Astrocyte of the hippocampus (primary cell): ENCODE measurements around the gene URM1.

Source experiments
- DNase-seq: peaks from one replicate; pipeline ENCODE4 v3.0.0; 2011; ENCODE audit warnings: low read depth, low spot score

URM1 gene

DNA sequence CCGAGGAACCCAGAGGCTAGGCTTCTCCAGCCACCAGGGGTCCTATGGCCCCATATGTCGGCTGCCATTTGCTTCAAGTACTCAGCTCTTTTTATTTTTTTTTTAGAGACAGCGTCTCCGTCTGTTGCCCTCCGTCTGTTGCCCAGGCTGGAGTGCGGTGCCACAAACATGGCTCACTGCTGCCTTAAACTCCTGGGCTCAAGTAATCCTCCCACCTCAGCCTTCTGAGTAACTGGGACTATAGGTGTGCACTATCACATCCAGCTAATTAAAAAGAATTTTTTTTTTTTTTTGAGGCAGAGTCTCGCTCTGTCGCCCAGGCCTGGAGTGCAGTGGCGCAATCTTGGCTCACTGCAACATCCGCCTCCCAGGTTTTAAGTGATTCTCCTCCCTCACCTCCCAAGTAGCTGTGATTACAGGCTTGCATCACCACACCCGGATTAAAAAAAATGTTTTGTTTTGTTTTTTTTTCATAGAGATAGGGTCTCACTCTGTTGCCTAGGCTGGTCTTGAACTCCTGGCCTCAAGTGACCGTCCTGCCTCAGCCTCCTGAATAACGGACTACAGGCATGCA is 58.4 kb downstream of the URM1 start:
- DNase-seq = no peak

DNA sequence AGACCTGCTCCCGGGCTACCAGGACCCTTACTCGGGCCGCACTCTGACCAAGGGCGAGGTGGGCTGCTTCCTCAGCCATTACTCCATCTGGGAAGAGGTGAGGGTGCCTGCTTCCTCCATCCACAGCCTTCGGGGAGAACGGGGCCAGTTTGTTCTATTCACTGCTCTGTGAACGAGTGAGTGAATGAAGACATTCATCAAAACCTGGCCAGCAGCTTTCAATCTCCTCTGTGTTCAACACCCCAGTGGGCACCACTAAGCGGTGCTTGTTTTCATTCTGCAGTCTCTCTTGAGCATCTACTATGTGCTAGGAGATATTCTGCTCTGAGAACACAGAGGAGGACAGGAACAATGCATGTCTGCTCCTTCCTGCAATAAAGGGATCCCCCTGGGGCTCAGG is 60.0 kb downstream of the URM1 start:
- no peak for DNase-seq

- no peak for DNase-seq
These were observed 63.2 kb downstream of the URM1 start for GRCh38 chr9:128434340-128434739.

DNA sequence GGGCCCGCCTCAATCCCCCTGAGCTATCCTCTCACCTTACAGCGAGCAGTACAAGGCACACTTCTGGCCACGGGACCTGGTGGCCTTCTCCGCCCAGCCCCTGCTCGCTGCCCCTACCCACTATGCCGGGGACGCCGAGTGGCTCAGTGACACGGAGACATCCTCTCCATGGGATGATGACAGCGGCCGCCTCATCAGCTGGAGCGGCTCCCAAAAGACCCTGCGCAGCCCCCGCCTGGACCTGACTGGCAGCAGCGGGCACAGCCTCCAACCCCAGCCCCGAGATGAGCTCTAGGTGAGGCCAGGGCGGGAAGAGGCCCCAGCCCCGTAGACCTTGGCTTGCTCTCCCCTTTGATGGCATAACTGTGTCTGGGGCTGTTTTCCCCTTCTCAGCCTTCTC is 64.4 kb downstream of the URM1 start:
- no peak for DNase-seq

- peak; percentile 87 for DNase-seq
These were observed 67.4 kb downstream of the URM1 start for GRCh38 chr9:128438343-128439109.

DNA sequence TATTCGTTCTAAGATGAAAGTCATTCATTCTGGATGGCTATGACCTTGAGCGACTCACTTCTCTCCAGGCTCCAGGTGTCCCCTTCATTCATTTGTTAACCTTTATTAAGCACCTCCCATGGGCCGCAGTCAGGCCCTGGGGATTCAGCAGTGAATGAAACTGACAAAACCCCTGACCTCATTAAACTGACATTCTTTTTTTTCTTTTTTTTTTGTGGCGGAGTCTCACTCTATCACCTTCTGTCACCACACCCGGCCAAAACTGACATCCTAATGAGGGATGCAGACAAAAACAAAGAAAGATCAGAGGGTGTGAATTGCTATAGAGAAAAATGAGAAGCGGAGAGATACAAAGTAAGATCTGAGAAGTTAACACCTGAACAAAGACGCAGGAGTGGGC is 68.1 kb downstream of the URM1 start:
- no peak for DNase-seq
